CD4-positive, CD25-positive, alpha-beta regulatory T cell (primary cell): ENCODE data around the gene PIMREG. TPM values are rescaled to one million over a fixed set of nuclear protein-coding genes. Genes with fewer than 3 reads are reported as not detected.

ENCODE experiments used
- ATAC-seq, 2 donors: fragments of 150-1000 bp; cut with Tn5 transposase; one replicate each; pipeline ENCODE4 v1.10.0; 2021; ENCODE audit warnings: low read depth in 2 of 2, moderate number of reproducible peaks in 2 of 2, moderate library complexity in 1 of 2
- DNase-seq, 3 donors: peaks; one replicate each; pipeline versions ENCODE4 v3.0.0 to v3.0.0-alpha.2; 2012 to 2022; ENCODE audit warnings: mixed read lengths in 1 of 3
- H3K27ac ChIP-seq: one replicate; pipeline ENCODE4 v1.7.0; 2013; ENCODE audit warnings: mild to moderate bottlenecking, low read length; ENCODE audit not compliant: insufficient read depth, poor library complexity, severe bottlenecking
- H3K27me3 ChIP-seq: one replicate; pipeline ENCODE4 v1.7.0; 2013; ENCODE audit warnings: low read length; ENCODE audit not compliant: control insufficient read depth, insufficient read depth
- H3K36me3 ChIP-seq: one replicate; pipeline ENCODE4 v1.7.0; 2013; ENCODE audit warnings: mild to moderate bottlenecking, low read length, moderate library complexity; ENCODE audit not compliant: control insufficient read depth, insufficient read depth
- H3K4me1 ChIP-seq: 2 replicates; pipeline ENCODE4 v1.7.0; 2013; ENCODE audit warnings: mild to moderate bottlenecking, low read length; ENCODE audit not compliant: insufficient read depth, control insufficient read depth, poor library complexity, severe bottlenecking
- H3K4me3 ChIP-seq: one replicate; pipeline ENCODE4 v1.7.0; 2013; ENCODE audit warnings: low read depth, mild to moderate bottlenecking, low read length, moderate library complexity
- H3K9me3 ChIP-seq, 2 experiments: 1 replicate in 1 of 2; 2 replicates in 1 of 2; pipeline ENCODE4 v1.7.0; 2013; ENCODE audit warnings: low read length in 2 of 2, mild to moderate bottlenecking in 1 of 2, moderate library complexity in 1 of 2; ENCODE audit not compliant: control insufficient read depth in 2 of 2
- H3K27ac Mint-ChIP-seq, 3 donors: one replicate each; pipeline ENCODE4 v1.8.0; 2020 to 2022; ENCODE audit warnings: mild to moderate bottlenecking in 3 of 3, mixed read lengths in 3 of 3, moderate library complexity in 2 of 3
- H3K27me3 Mint-ChIP-seq: one replicate; pipeline ENCODE4 v1.8.0; 2022; ENCODE audit warnings: mild to moderate bottlenecking, mixed read lengths
- H3K36me3 Mint-ChIP-seq: one replicate; pipeline ENCODE4 v1.8.0; 2020; ENCODE audit warnings: mixed read lengths
- H3K4me1 Mint-ChIP-seq, 4 donors: one replicate each; pipeline ENCODE4 v1.8.0; 2020 to 2022; ENCODE audit warnings: mixed read lengths in 4 of 4, mild to moderate bottlenecking in 1 of 4
- H3K4me3 Mint-ChIP-seq, 4 donors: one replicate each; pipeline ENCODE4 v1.8.0; 2020 to 2022; ENCODE audit warnings: mild to moderate bottlenecking in 4 of 4, mixed read lengths in 4 of 4, moderate library complexity in 3 of 4
- H3K9me3 Mint-ChIP-seq, 7 donors: one replicate each; pipeline ENCODE4 v1.8.0; 2020 to 2022; ENCODE audit warnings: mixed read lengths in 7 of 7, mild to moderate bottlenecking in 3 of 7, moderate library complexity in 2 of 7
- polyA plus RNA-seq, 4 donors: library from polyadenylated mRNA; unstranded; fragments of 300-500 nt; fragmentation: Illumina TruSeq; gene quantifications; one replicate each; pipeline ENCODE4 v1.2.3, GENCODE V29; 2021
- total RNA-seq: library from RNA; stranded (reverse); gene quantifications from one replicate; pipeline ENCODE4 v1.2.3, GENCODE V29; 2022

PIMREG gene
- total and polyA plus RNA-seq, 5 donors from 2014 or later: 0.20 to 0.41 (median 0.34) TPM; not detected in 1

DNA sequence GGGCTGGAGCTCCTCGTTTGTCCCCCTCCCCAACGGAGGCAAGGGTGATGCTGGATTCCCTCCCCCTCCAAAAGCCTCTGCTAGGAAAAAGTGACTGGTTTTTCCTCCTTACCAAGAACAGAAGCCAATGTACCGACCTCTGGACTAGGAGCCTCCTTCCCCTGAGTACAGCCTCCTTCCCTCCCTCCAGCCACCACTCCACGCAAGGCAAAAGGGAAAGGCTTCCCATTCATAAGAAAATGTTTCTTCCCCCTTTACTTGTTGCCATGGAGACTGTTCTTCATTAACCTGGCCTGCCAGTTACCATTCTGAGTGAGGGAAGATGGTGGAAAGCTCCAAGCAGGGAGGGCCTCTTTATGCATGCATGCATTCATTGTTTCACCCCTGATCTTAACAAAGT lies 4.3 kb upstream of the PIMREG start:
- H3K4me3 Mint-ChIP-seq: no peak overlapping the region
- no peaks in the 10 kb centered on the region for H3K36me3 Mint-ChIP-seq

DNA sequence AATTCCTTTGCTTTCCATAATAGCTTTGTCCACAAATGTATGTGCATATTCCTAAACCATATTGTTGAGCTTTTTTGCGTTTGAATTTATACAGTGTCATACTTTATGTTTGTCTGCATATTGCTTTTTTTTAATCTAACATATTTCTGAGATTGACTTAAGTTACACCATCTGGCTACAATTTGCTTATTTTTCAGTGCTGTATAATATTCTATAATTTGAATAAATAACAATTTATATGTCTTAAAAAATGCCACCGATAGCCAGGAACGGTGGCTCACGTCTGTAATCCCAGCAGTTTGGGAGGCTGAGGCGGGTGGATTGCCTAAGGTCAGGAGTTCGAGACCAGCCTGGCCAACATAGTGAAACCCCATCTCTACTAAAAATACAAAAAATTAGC lies 1.5 kb upstream of the PIMREG start:
- Histone ChIP-seq H3K27ac (no peak overlapping the region), H3K4me3 (no peak overlapping the region), H3K9me3 (no peaks in the 10 kb centered on the region), H3K36me3 (no peaks in the 10 kb centered on the region), H3K4me1 (peaks cover 14% of the 10 kb centered on the region), H3K27me3 (peaks cover 6% of the 10 kb centered on the region)
- DNase-seq (no peak), ATAC-seq (no peak)
- Mint-ChIP-seq H3K9me3 (peaks cover 0 to 2% (median 0%) of the 10 kb centered on the region in 7 donors), H3K4me1 (peaks cover 4 to 14% (median 11%) of the 10 kb centered on the region in 4 donors), H3K4me3 (no peak overlapping the region), H3K27me3 (peaks cover 3% of the 10 kb centered on the region), H3K27ac (no peak overlapping the region), H3K36me3 (no peaks in the 10 kb centered on the region)

More for the DNA sequence above, 4.3 kb upstream of the PIMREG start:
- peaks cover 6% of the 10 kb centered on the region for H3K27me3 ChIP-seq
- DNase-seq: no peak
- H3K36me3 ChIP-seq: no peaks in the 10 kb centered on the region
- H3K4me1 Mint-ChIP-seq: peaks cover 4 to 14% (median 11%) of the 10 kb centered on the region in 4 donors
- peaks cover 14% of the 10 kb centered on the region for H3K27me3 Mint-ChIP-seq
- no peak overlapping the region for H3K27ac ChIP-seq
- no peak for ATAC-seq
- H3K9me3 Mint-ChIP-seq: peaks cover 0 to 2% (median 0%) of the 10 kb centered on the region in 7 donors
- no peak overlapping the region for H3K27ac Mint-ChIP-seq
- peaks cover 17% of the 10 kb centered on the region for H3K4me1 ChIP-seq
- H3K4me3 ChIP-seq: no peak overlapping the region
- no peaks in the 10 kb centered on the region for H3K9me3 ChIP-seq

GRCh38 chr17:6444571-6445335 lies 498 bp downstream of the PIMREG start:
- peak overlapping the region; percentile 85 to 95 (median 90) for H3K4me3 Mint-ChIP-seq
- Histone ChIP-seq H3K4me3 (peak overlapping the region; percentile 26), H3K9me3 (no peaks in the 10 kb centered on the region), H3K27me3 (no peaks in the 10 kb centered on the region), H3K36me3 (no peaks in the 10 kb centered on the region), H3K4me1 (peaks cover 14% of the 10 kb centered on the region), H3K27ac (no peak overlapping the region)
- H3K9me3 Mint-ChIP-seq: peaks cover 0 to 2% (median 0%) of the 10 kb centered on the region in 7 donors
- peaks cover 4 to 14% (median 11%) of the 10 kb centered on the region in 4 donors for H3K4me1 Mint-ChIP-seq
- no peak for DNase-seq
- no peak for ATAC-seq
- no peaks in the 10 kb centered on the region for H3K27me3 Mint-ChIP-seq
- peak overlapping the region in 2 of 3 donors; percentile 56 to 83 for H3K27ac Mint-ChIP-seq
- no peaks in the 10 kb centered on the region for H3K36me3 Mint-ChIP-seq

- no peaks in the 10 kb centered on the region for H3K9me3 ChIP-seq
- H3K27ac Mint-ChIP-seq: no peak overlapping the region
- ATAC-seq (no peak), DNase-seq (no peak)
- H3K27me3 ChIP-seq: no peaks in the 10 kb centered on the region
- no peaks in the 10 kb centered on the region for H3K9me3 Mint-ChIP-seq
- H3K36me3 Mint-ChIP-seq: no peaks in the 10 kb centered on the region
- no peak overlapping the region for H3K4me3 ChIP-seq
- H3K27ac ChIP-seq: no peak overlapping the region
- peaks cover 4 to 14% (median 11%) of the 10 kb centered on the region in 4 donors for H3K4me1 Mint-ChIP-seq
- H3K4me1 ChIP-seq: peaks cover 14% of the 10 kb centered on the region
- no peaks in the 10 kb centered on the region for H3K36me3 ChIP-seq
- H3K4me3 Mint-ChIP-seq: peak overlapping the region in 1 of 4 donors; percentile 39
- no peaks in the 10 kb centered on the region for H3K27me3 Mint-ChIP-seq
Observed at GRCh38 chr17:6446516-6447100, 2.4 kb downstream of the PIMREG start.

DNA sequence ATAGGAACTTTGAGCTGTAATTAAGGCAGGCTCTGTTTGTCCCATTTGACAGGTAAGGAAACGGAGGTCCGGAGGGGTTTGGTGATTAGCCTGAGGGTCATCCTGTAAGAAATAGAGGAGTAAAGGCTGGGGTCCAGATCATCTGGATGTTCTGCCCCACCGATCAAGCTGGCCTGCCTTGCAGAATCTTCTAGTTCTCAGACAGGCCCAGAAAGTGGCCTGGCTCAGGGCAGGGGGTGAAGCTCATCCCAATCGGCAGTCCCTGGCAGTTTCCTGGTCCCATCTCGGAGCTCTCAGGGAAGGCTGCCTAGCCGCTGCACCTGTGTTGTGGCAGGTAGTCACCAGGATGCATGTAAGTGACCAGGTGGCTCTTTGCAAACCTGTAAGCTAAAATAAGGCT lies 4.2 kb downstream of the PIMREG start:
- no peak overlapping the region for H3K4me3 ChIP-seq
- H3K27me3 Mint-ChIP-seq: peaks cover 2% of the 10 kb centered on the region
- H3K27ac Mint-ChIP-seq: no peak overlapping the region
- no peak overlapping the region for H3K4me3 Mint-ChIP-seq
- H3K27ac ChIP-seq: no peak overlapping the region
- H3K9me3 ChIP-seq: no peaks in the 10 kb centered on the region
- H3K27me3 ChIP-seq: no peaks in the 10 kb centered on the region
- peaks cover 10% of the 10 kb centered on the region for H3K4me1 ChIP-seq
- H3K9me3 Mint-ChIP-seq: no peaks in the 10 kb centered on the region
- no peak for ATAC-seq
- H3K36me3 ChIP-seq: no peaks in the 10 kb centered on the region
- no peak for DNase-seq
- H3K36me3 Mint-ChIP-seq: no peaks in the 10 kb centered on the region
- peaks cover under 1 to 13% (median 9%) of the 10 kb centered on the region in 4 donors for H3K4me1 Mint-ChIP-seq

GRCh38 chr17:6449307-6449706 lies 5.1 kb downstream of the PIMREG start:
- Histone ChIP-seq H3K9me3 (no peaks in the 10 kb centered on the region), H3K4me3 (no peak overlapping the region), H3K4me1 (peaks cover 5% of the 10 kb centered on the region), H3K36me3 (no peaks in the 10 kb centered on the region), H3K27me3 (no peaks in the 10 kb centered on the region), H3K27ac (no peak overlapping the region)
- H3K4me3 Mint-ChIP-seq: peak overlapping the region in 1 of 4 donors; percentile 29
- H3K4me1 Mint-ChIP-seq: peaks cover 0 to 15% (median 6%) of the 10 kb centered on the region in 4 donors
- DNase-seq (no peak), ATAC-seq (no peak)
- peaks cover 4% of the 10 kb centered on the region for H3K27me3 Mint-ChIP-seq
- no peaks in the 10 kb centered on the region for H3K36me3 Mint-ChIP-seq
- H3K9me3 Mint-ChIP-seq: no peaks in the 10 kb centered on the region
- H3K27ac Mint-ChIP-seq: no peak overlapping the region

GRCh38 chr17:6450926-6451832 lies 6.9 kb downstream of the PIMREG start:
- no peak overlapping the region for H3K4me3 Mint-ChIP-seq
- no peak overlapping the region for H3K4me3 ChIP-seq
- H3K36me3 ChIP-seq: no peaks in the 10 kb centered on the region
- H3K4me1 ChIP-seq: peaks cover 5% of the 10 kb centered on the region
- no peaks in the 10 kb centered on the region for H3K36me3 Mint-ChIP-seq
- no peaks in the 10 kb centered on the region for H3K9me3 ChIP-seq
- no peak overlapping the region for H3K27ac ChIP-seq
- no peak for ATAC-seq
- H3K27ac Mint-ChIP-seq: peak overlapping the region in 2 of 3 donors; percentile 26 to 42
- H3K4me1 Mint-ChIP-seq: peaks cover 0 to 18% (median 4%) of the 10 kb centered on the region in 4 donors
- H3K27me3 ChIP-seq: no peaks in the 10 kb centered on the region
- H3K27me3 Mint-ChIP-seq: peaks cover 4% of the 10 kb centered on the region
- H3K9me3 Mint-ChIP-seq: no peaks in the 10 kb centered on the region
- DNase-seq: no peak
